Endothelial cell of umbilical vein (primary cell): ENCODE measurements around the gene GULP1. TPM values are rescaled to one million over a fixed set of nuclear protein-coding genes. Genes with fewer than 3 reads are reported as not detected.

Experiments used
- BruUV-seq: library from RNA; stranded (reverse); fragments of 400-500 nt; replicated peaks from 2 replicates; lab custom pipeline; 2021; lab: Mats Ljungman, UMichigan
- CTCF ChIA-PET: fragments of 300-600, 350-600 bp; sonication (Branson Sonifier 250); formaldehyde crosslinking; loops from one replicate; lab custom pipeline; 2021; ENCODE audit warnings: antibody characterized with exemption, inconsistent platforms; lab: Charles Lee
- POLR2A ChIA-PET: fragments of 300-600, 350-600 bp; sonication (Branson Sonifier 250); formaldehyde crosslinking; loops from one replicate; lab custom pipeline; 2021; ENCODE audit warnings: antibody characterized with exemption, inconsistent platforms; lab: Charles Lee
- DNase-seq: peaks from one replicate; pipeline ENCODE4 v3.0.0-alpha.2; 2011; ENCODE audit warnings: low read depth, low spot score
- FAIRE-seq: peaks from 2 replicates; lab custom pipeline; 2011; peaks lifted over from hg19 to GRCh38; lab: Jason Lieb, UNC
- H2AFZ ChIP-seq: 2 replicates; pipeline ENCODE4 v1.6.0; 2012; ENCODE audit warnings: low read depth, low read length, control low read depth, inconsistent platforms
- H3K27ac ChIP-seq: 2 replicates; pipeline ENCODE4 v1.5.1; 2011; ENCODE audit warnings: low read depth, mild to moderate bottlenecking, control low read depth, low read length, moderate library complexity; ENCODE audit not compliant: insufficient read depth
- H3K27me3 ChIP-seq, 2 experiments: 2 replicates each; pipeline versions ENCODE4 v1.6.0 to v1.6.1; 2011; ENCODE audit warnings: low read length in 2 of 2, mixed read lengths in 1 of 2; ENCODE audit not compliant: control insufficient read depth in 2 of 2, insufficient read depth in 2 of 2
- H3K36me3 ChIP-seq, 2 experiments: 2 replicates in 1 of 2; 3 replicates in 1 of 2; pipeline ENCODE4 v1.5.1; 2011; ENCODE audit warnings: low read length in 2 of 2, mild to moderate bottlenecking in 1 of 2, moderate library complexity in 1 of 2; ENCODE audit not compliant: control insufficient read depth in 2 of 2, insufficient read depth in 2 of 2; ENCODE audit errors: extremely low read depth in 1 of 2
- H3K4me1 ChIP-seq: 3 replicates; pipeline ENCODE4 v1.5.1; 2011; ENCODE audit warnings: mild to moderate bottlenecking, low read length; ENCODE audit not compliant: control insufficient read depth, insufficient read depth; ENCODE audit errors: extremely low read depth
- H3K4me2 ChIP-seq: 2 replicates; pipeline ENCODE4 v1.6.1; 2011; ENCODE audit warnings: low read length, control low read depth, mixed read lengths; ENCODE audit not compliant: insufficient read depth
- H3K4me3 ChIP-seq, 3 experiments: fragments of 200-600 bp in 1 of 3; sonication (generic), shearing (Covaris generic) in 1 of 3; replicated peaks in 1 of 3; 2 replicates each; pipeline ENCODE4 v1.5.1; 2011 to 2016; ENCODE audit warnings: control low read depth in 3 of 3, low read length in 3 of 3, mild to moderate bottlenecking in 2 of 3, inconsistent platforms in 1 of 3, low read depth in 1 of 3, moderate library complexity in 1 of 3; ENCODE audit not compliant: insufficient read depth in 1 of 3
- H3K79me2 ChIP-seq: 2 replicates; pipeline ENCODE4 v1.6.0; 2012; ENCODE audit warnings: low read length, inconsistent platforms; ENCODE audit not compliant: control insufficient read depth, insufficient read depth
- H3K9ac ChIP-seq: replicated peaks from 2 replicates; pipeline ENCODE3; 2011; ENCODE audit warnings: low read length, control low read depth; ENCODE audit not compliant: insufficient read depth; ENCODE audit errors: extremely low read depth
- H3K9me1 ChIP-seq: replicated peaks from 3 replicates; pipeline ENCODE4 v1.6.0; 2011; ENCODE audit warnings: mild to moderate bottlenecking, low read length; ENCODE audit not compliant: control insufficient read depth, insufficient read depth; ENCODE audit errors: extremely low read depth
- H3K9me3 ChIP-seq: replicated peaks from 2 replicates; pipeline ENCODE4 v1.5.1; 2012; ENCODE audit warnings: low read length, inconsistent platforms; ENCODE audit not compliant: control insufficient read depth, insufficient read depth
- H4K20me1 ChIP-seq: replicated peaks from 2 replicates; pipeline ENCODE3; 2011; ENCODE audit warnings: mild to moderate bottlenecking, low read length; ENCODE audit not compliant: control insufficient read depth, insufficient read depth; ENCODE audit errors: extremely low read depth
- EZH2 ChIP-seq: IDR thresholded peaks from 2 replicates; pipeline ENCODE4 v1.6.1; 2012; ENCODE audit warnings: borderline replicate concordance, low read depth, mild to moderate bottlenecking, moderate library complexity, low read length, inconsistent platforms; ENCODE audit not compliant: severe bottlenecking
- FOS ChIP-seq: IDR thresholded peaks from 2 replicates; pipeline ENCODE4 v1.6.1; 2011; ENCODE audit warnings: mild to moderate bottlenecking, low read length, moderate library complexity, borderline replicate concordance; ENCODE audit not compliant: insufficient read depth
- GATA2 ChIP-seq: IDR thresholded peaks from 2 replicates; pipeline ENCODE4 v1.7.0; 2011; ENCODE audit warnings: low read depth, mild to moderate bottlenecking, moderate library complexity, mixed read lengths, low read length; ENCODE audit not compliant: insufficient read length, insufficient read depth
- JUN ChIP-seq: IDR thresholded peaks from 2 replicates; pipeline ENCODE4 v1.6.1; 2011; ENCODE audit warnings: borderline replicate concordance, low read depth; ENCODE audit not compliant: insufficient read length, insufficient read depth
- MYC ChIP-seq: IDR thresholded peaks from one replicate; pipeline ENCODE4 v1.6.1; 2011; ENCODE audit warnings: mild to moderate bottlenecking, low read depth, low read length
- POLR2A ChIP-seq: IDR thresholded peaks from 2 replicates; pipeline ENCODE4 v1.6.1; 2012; ENCODE audit warnings: low read depth, mild to moderate bottlenecking, control low read depth, low read length
- POLR2AphosphoS5 ChIP-seq: IDR thresholded peaks from 2 replicates; pipeline ENCODE4 v1.6.1; 2012; ENCODE audit warnings: low read depth, mild to moderate bottlenecking, control low read depth, low read length, moderate library complexity; ENCODE audit not compliant: insufficient read depth
- dilution Hi-C: fragments of 300-500 bp; cut with MboI; formaldehyde crosslinking; loops from one replicate; pipeline ENCODE4 v1.15.0; 2019; ENCODE audit warnings: low sequenced_read_pairs; ENCODE audit not compliant: extremely low pct_ligation_motif_present
- intact Hi-C: fragments of 100-400 bp; cut with micrococcal nuclease; formaldehyde crosslinking; loops from one replicate; pipeline ENCODE4 v1.10.0; 2022
- polyA plus RNA-seq, 4 experiments: library from polyadenylated mRNA; depleted of rRNA in 3 of 4; stranded (reverse) in 3 of 4; unstranded in 1 of 4; fragments of >200 nt; gene quantifications; 2 replicates each; pipeline versions ENCODE4 v1.2.1 to v1.2.3, GENCODE V29; 2011 to 2012; ENCODE audit warnings: missing spikeins in 1 of 4
- total RNA-seq: library from RNA; stranded (reverse); gene quantifications from 2 replicates; pipeline ENCODE4 v1.2.3, GENCODE V29; 2021
- TF ChIP-seq, protein P1 (sequence below): IDR thresholded peaks from 2 replicates; pipeline ENCODE4 v1.6.1; 2011; ENCODE audit not compliant: insufficient read depth, insufficient read length
- TF ChIP-seq, protein P2 (sequence below), 2 donors: IDR thresholded peaks; 1 replicate in 1 of 2; 2 replicates in 1 of 2; pipeline ENCODE4 v1.5.1; 2011; ENCODE audit warnings: low read length in 2 of 2, mild to moderate bottlenecking in 2 of 2, moderate library complexity in 2 of 2, control low read depth in 1 of 2, inconsistent platforms in 1 of 2, low read depth in 1 of 2; ENCODE audit not compliant: insufficient read depth in 1 of 2; ENCODE audit errors: extremely low read depth in 1 of 2

GULP1 gene
- total and polyA plus RNA-seq, 2 donors (not counting 3 experiments of a cell fraction or from before 2014, with no cell fraction given), result 24.4 to 53.8 TPM

DNA sequence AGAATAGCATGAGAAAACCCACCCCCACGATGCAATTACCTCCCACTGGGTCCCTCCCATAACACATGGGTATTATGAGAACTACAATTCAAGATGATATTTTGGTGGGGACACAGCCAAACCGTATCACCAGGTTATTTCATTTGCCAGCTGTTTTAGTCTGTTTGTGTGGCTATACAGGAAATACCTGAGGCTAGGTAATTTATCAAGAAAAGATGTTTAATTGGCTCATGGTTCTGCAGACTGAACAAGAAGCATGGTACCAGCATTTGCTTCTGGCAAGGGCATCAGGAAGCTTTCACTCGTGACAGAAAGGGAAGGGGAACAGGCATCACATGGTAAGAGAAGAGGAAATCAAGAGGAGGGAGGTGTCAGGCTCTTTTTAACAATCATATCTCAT is 329.2 kb downstream of the GULP1 start:
- H3K36me3 ChIP-seq, result no peaks in the 10 kb centered on the region

DNA sequence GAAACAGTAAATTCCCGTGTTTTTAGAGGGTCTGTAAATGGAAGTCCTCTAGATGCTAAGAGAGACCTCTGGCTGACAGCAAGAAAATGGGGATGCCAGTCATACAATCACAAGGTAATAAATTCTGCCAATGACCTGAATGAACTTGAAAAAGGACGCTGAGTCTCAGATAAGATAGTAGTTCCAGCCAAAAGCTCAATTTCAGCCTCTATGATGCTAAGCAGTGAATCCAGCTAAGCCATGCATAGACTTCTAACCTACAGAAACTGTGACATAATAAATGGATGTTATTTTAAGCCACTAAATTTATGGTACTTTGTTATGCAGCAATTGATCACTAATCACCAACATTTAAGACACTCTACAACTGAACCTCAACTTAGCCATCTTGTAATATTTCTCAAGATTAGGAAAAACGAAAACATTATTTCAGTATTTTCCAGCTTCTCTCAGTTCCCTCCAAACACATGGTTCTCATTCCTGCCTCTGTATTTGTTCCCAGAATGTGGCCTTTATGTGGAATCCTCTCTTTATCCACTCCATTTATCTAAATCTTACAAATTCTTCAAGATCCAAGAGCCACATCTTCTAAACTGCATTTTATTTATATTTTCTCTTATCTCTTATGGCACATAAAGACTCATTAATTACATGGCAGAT is 331.1 kb downstream of the GULP1 start:
- no peak for TF ChIP-seq FOS
- no peak for TF ChIP-seq EZH2
- TF ChIP-seq, protein P1, sequence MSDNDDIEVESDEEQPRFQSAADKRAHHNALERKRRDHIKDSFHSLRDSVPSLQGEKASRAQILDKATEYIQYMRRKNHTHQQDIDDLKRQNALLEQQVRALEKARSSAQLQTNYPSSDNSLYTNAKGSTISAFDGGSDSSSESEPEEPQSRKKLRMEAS, result no peak
- no peak for TF ChIP-seq MYC
- TF ChIP-seq GATA2, result no peak
- TF ChIP-seq, protein P2, sequence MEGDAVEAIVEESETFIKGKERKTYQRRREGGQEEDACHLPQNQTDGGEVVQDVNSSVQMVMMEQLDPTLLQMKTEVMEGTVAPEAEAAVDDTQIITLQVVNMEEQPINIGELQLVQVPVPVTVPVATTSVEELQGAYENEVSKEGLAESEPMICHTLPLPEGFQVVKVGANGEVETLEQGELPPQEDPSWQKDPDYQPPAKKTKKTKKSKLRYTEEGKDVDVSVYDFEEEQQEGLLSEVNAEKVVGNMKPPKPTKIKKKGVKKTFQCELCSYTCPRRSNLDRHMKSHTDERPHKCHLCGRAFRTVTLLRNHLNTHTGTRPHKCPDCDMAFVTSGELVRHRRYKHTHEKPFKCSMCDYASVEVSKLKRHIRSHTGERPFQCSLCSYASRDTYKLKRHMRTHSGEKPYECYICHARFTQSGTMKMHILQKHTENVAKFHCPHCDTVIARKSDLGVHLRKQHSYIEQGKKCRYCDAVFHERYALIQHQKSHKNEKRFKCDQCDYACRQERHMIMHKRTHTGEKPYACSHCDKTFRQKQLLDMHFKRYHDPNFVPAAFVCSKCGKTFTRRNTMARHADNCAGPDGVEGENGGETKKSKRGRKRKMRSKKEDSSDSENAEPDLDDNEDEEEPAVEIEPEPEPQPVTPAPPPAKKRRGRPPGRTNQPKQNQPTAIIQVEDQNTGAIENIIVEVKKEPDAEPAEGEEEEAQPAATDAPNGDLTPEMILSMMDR (IDR thresholded peaks at IDR 0.05; ENCODE audit: extremely low read depth in 1 of 2, insufficient read depth in 1 of 2, low read depth in 1 of 2, low read length in 2 of 2), result no peak
- TF ChIP-seq POLR2A, result no peak
- TF ChIP-seq JUN, result no peak
- no peak for TF ChIP-seq POLR2AphosphoS5
- dilution Hi-C loops (no loop called here), intact Hi-C loops (no loop called here)
- H3K9me1 ChIP-seq, result no peaks in the 10 kb centered on the region
- H3K4me3 ChIP-seq, result no peak overlapping the region
- no peak overlapping the region for H3K27ac ChIP-seq
- H3K36me3 ChIP-seq, result no peaks in the 10 kb centered on the region
- DNase-seq, result no peak
- H3K4me1 ChIP-seq, result no peaks in the 10 kb centered on the region
- no peaks in the 10 kb centered on the region for H3K79me2 ChIP-seq
- no peak overlapping the region for H2AFZ ChIP-seq
- FAIRE-seq, result no peak
- H3K27me3 ChIP-seq, result no peaks in the 10 kb centered on the region
- H4K20me1 ChIP-seq, result no peaks in the 10 kb centered on the region
- H3K9ac ChIP-seq, result no peak overlapping the region
- no peaks in the 10 kb centered on the region for H3K9me3 ChIP-seq
- H3K4me2 ChIP-seq, result no peak overlapping the region
- no TSS peak for BruUV-seq
- POLR2A ChIA-PET, result no interaction called here
- CTCF ChIA-PET, result interaction anchor here (0.9 to 1.3 kb wide), 2 partner anchors 11 to 362 kb away, joined by 4 to 6 read pairs; no protein-coding TSS in a partner anchor

More for the DNA sequence above, 329.2 kb downstream of the GULP1 start:
- TF ChIP-seq POLR2A, result no peak
- no peak for TF ChIP-seq MYC
- TF ChIP-seq EZH2, result no peak
- TF ChIP-seq FOS, result no peak
- TF ChIP-seq, protein P2 (IDR thresholded peaks at IDR 0.05; ENCODE audit: extremely low read depth in 1 of 2, insufficient read depth in 1 of 2, low read depth in 1 of 2, low read length in 2 of 2), result no peak
- DNase-seq (no peak), FAIRE-seq (no peak)
- Histone ChIP-seq H3K27ac (no peak overlapping the region), H3K4me2 (no peak overlapping the region), H3K9me3 (no peaks in the 10 kb centered on the region), H3K9me1 (no peaks in the 10 kb centered on the region), H3K27me3 (no peaks in the 10 kb centered on the region), H3K4me3 (no peak overlapping the region), H3K4me1 (no peaks in the 10 kb centered on the region), H4K20me1 (no peaks in the 10 kb centered on the region), H3K9ac (no peak overlapping the region), H2AFZ (no peak overlapping the region), H3K79me2 (no peaks in the 10 kb centered on the region)
- intact Hi-C loops (no loop called here), dilution Hi-C loops (no loop called here)
- no TSS peak for BruUV-seq
- ChIA-PET CTCF (no interaction called here), POLR2A (no interaction called here)
